ENCODE measurements around the gene RNU7-1. TPM values are rescaled to one million over a fixed set of nuclear protein-coding genes. Genes with fewer than 3 reads are reported as not detected.
A peak's percentile ranks its signal among the peaks of the same experiment; 100 is the strongest.

The RNU7-1 gene
- total RNA-seq, 1 experiment from 2014 or later, result not detected

- TF ChIP-seq PRDM15 (CRISPR knock-in tag; IDR thresholded peaks at IDR 0.05) (peak; percentile 52; the same call in 1 of the 2 replicates), NR1H2 (CRISPR knock-in tag; IDR thresholded peaks at IDR 0.05) (peak; percentile 51; the same call in 1 of the 2 replicates), ZNF263 (CRISPR knock-in tag; IDR thresholded peaks at IDR 0.05; ENCODE audit: low read depth) (no peak; the same call in 1 of the 2 replicates), ETV6 (CRISPR knock-in tag; IDR thresholded peaks at IDR 0.05) (0 out of 2 replicates have a peak, but pooled peaks have one; percentile 53), ZBTB43 (CRISPR knock-in tag; IDR thresholded peaks at IDR 0.05) (peak; percentile 92; the same call in 1 of the 2 replicates), SMAD4 (CRISPR knock-in tag; IDR thresholded peaks at IDR 0.05) (peak; percentile 67), ERG (CRISPR knock-in tag; IDR thresholded peaks at IDR 0.05) (peak; percentile 99), ZNF396 (CRISPR knock-in tag; IDR thresholded peaks at IDR 0.05; ENCODE audit: borderline replicate concordance) (no peak), ZNF317 (CRISPR knock-in tag; IDR thresholded peaks at IDR 0.05; ENCODE audit: borderline replicate concordance, low read depth) (0 out of 2 replicates have a peak, but pooled peaks have one; percentile 24), AFF4 (CRISPR knock-in tag; IDR thresholded peaks at IDR 0.05; ENCODE audit: borderline replicate concordance) (no peak), NR2C2 (CRISPR knock-in tag; IDR thresholded peaks at IDR 0.05) (no peak; the same call in 1 of the 2 replicates), ZNF138 (CRISPR knock-in tag; conservative IDR thresholded peaks at IDR 0.05) (0 out of 2 replicates have a peak, but pooled peaks have one; percentile 37), ATF6 (CRISPR knock-in tag; IDR thresholded peaks at IDR 0.05) (no peak), ESRRA (CRISPR knock-in tag; IDR thresholded peaks at IDR 0.05; ENCODE audit: borderline replicate concordance) (no peak), GABPB1 (CRISPR knock-in tag; IDR thresholded peaks at IDR 0.05) (no peak), MAX (CRISPR knock-in tag; IDR thresholded peaks at IDR 0.05) (peak; percentile 77), MXD4 (CRISPR knock-in tag; IDR thresholded peaks at IDR 0.05; ENCODE audit: borderline replicate concordance) (no peak), CREB1 (CRISPR knock-in tag; IDR thresholded peaks at IDR 0.05) (no peak), FOXP4 (CRISPR knock-in tag; IDR thresholded peaks at IDR 0.05) (peak; percentile 23; the same call in 1 of the 2 replicates), HMGXB4 (CRISPR knock-in tag; IDR thresholded peaks at IDR 0.05) (no peak), FOXJ3 (CRISPR knock-in tag; IDR thresholded peaks at IDR 0.05; ENCODE audit: borderline replicate concordance) (no peak)
Observed at GRCh38 chr12:6943722-6944380, at the start of gene RNU7-1, which contains the start of gene C12orf57 (continued).

Measured in WTC11 (cell line).